Neural progenitor cell (in vitro differentiated cells): Measurements from ENCODE around the gene WLS. TPM values are rescaled to one million over a fixed set of nuclear protein-coding genes. Genes with fewer than 3 reads are reported as not detected.
"Not testable (repeated sequence)": the region's sequence is repeated elsewhere in the genome, so short reads cannot be mapped to it uniquely, and the experiment has no call there.

Experiments used
- DNase-seq: peaks from one replicate; pipeline ENCODE4 v3.0.0-alpha.2; 2016; ENCODE audit warnings: low spot score
- H2AFZ ChIP-seq: fragments of 200-600 bp; sonication (generic); replicated peaks from 2 replicates; pipeline ENCODE4 v1.6.1; 2016; ENCODE audit warnings: antibody characterized with exemption
- H3F3A ChIP-seq: fragments of 200-600 bp; sonication (generic); 2 replicates; pipeline ENCODE4 v1.6.1; 2016; ENCODE audit warnings: antibody characterized with exemption, low read depth
- H3K27ac ChIP-seq: fragments of 200-600 bp; sonication (generic); 2 replicates; pipeline ENCODE4 v1.5.1; 2016; ENCODE audit warnings: mild to moderate bottlenecking
- H3K27me3 ChIP-seq: fragments of 200-600 bp; sonication (generic); 2 replicates; pipeline ENCODE4 v1.6.1; 2016; ENCODE audit warnings: mild to moderate bottlenecking, moderate library complexity
- H3K36me3 ChIP-seq: fragments of 200-600 bp; sonication (generic); 2 replicates; pipeline ENCODE4 v1.5.1; 2016
- H3K4me1 ChIP-seq: fragments of 200-600 bp; sonication (generic); 2 replicates; pipeline ENCODE4 v1.6.1; 2016; ENCODE audit warnings: mixed run types
- H3K4me2 ChIP-seq: fragments of 200-600 bp; sonication (generic); 2 replicates; pipeline ENCODE4 v1.6.1; 2016
- H3K4me3 ChIP-seq: fragments of 200-600 bp; sonication (generic); 2 replicates; pipeline ENCODE4 v1.5.1; 2016
- H3K79me2 ChIP-seq: fragments of 200-600 bp; sonication (generic); 2 replicates; pipeline ENCODE4 v1.6.1; 2016; ENCODE audit warnings: low read depth
- H3K9ac ChIP-seq: fragments of 200-600 bp; sonication (generic); 2 replicates; pipeline ENCODE4 v1.6.1; 2016
- H3K9me3 ChIP-seq: fragments of 200-600 bp; sonication (generic); 2 replicates; pipeline ENCODE4 v1.5.1; 2016; ENCODE audit warnings: low read depth
- H4K20me1 ChIP-seq: fragments of 200-600 bp; sonication (generic); 2 replicates; pipeline ENCODE4 v1.6.1; 2016; ENCODE audit warnings: low read depth
- H3K27ac Mint-ChIP-seq: 3 replicates; pipeline ENCODE4 v1.8.0; 2021; ENCODE audit warnings: mixed read lengths
- H3K27me3 Mint-ChIP-seq: 2 replicates; pipeline ENCODE4 v1.8.0; 2022; ENCODE audit warnings: low read depth, mild to moderate bottlenecking, inconsistent platforms, moderate library complexity, mixed read lengths; ENCODE audit not compliant: insufficient read depth
- H3K36me3 Mint-ChIP-seq: 3 replicates; pipeline ENCODE4 v1.8.0; 2021; ENCODE audit warnings: mixed read lengths
- H3K4me1 Mint-ChIP-seq: 3 replicates; pipeline ENCODE4 v1.8.0; 2021; ENCODE audit warnings: mixed read lengths
- H3K4me3 Mint-ChIP-seq: 3 replicates; pipeline ENCODE4 v1.8.0; 2021; ENCODE audit warnings: mild to moderate bottlenecking, moderate library complexity, mixed read lengths
- H3K9me3 Mint-ChIP-seq: 3 replicates; pipeline ENCODE4 v1.8.0; 2020; ENCODE audit warnings: mixed read lengths
- CTCF ChIP-seq: fragments of 200-600 bp; sonication (generic); IDR thresholded peaks from 2 replicates; pipeline ENCODE4 v1.5.1; 2017; ENCODE audit warnings: antibody characterized with exemption, mild to moderate bottlenecking
- EZH2 ChIP-seq: fragments of 200-600 bp; sonication (generic); IDR thresholded peaks from 2 replicates; pipeline ENCODE4 v1.6.1; 2017; ENCODE audit warnings: antibody characterized with exemption, mild to moderate bottlenecking, moderate library complexity
- EZH2phosphoT487 ChIP-seq: fragments of 200-600 bp; sonication (generic); IDR thresholded peaks from 2 replicates; pipeline ENCODE4 v1.6.1; 2017; ENCODE audit warnings: antibody characterized with exemption
- total RNA-seq: library from RNA; depleted of rRNA; stranded (reverse); fragments of >200 nt; gene quantifications from 2 replicates; pipeline ENCODE4 v1.2.3, GENCODE V29; 2015; ENCODE audit warnings: low replicate concordance

Gene WLS
- total RNA-seq, 1 donor from 2014 or later: 259 TPM

- Histone ChIP-seq H3K4me3 (no peak overlapping the region), H3K4me2 (no peak overlapping the region), H2AFZ (no peak overlapping the region), H4K20me1 (peaks cover 10% of the 10 kb centered on the region), H3K9ac (no peak overlapping the region), H3K36me3 (no peaks in the 10 kb centered on the region), H3K27me3 (no peaks in the 10 kb centered on the region), H3K79me2 (peaks cover 10% of the 10 kb centered on the region), H3K4me1 (no peaks in the 10 kb centered on the region), H3K9me3 (no peaks in the 10 kb centered on the region), H3K27ac (no peak overlapping the region), H3F3A (no peaks in the 10 kb centered on the region)
- peaks cover 5% of the 10 kb centered on the region for H3K27me3 Mint-ChIP-seq
- H3K27ac Mint-ChIP-seq: no peak overlapping the region
- no peak for TF ChIP-seq EZH2phosphoT487
- TF ChIP-seq CTCF: no peak
- TF ChIP-seq EZH2: no peak
- DNase-seq: no peak
- H3K36me3 Mint-ChIP-seq: peaks cover 69% of the 10 kb centered on the region
- H3K9me3 Mint-ChIP-seq: peaks cover 11% of the 10 kb centered on the region
- no peak overlapping the region for H3K4me3 Mint-ChIP-seq
- peaks cover 6% of the 10 kb centered on the region for H3K4me1 Mint-ChIP-seq
Observed at GRCh38 chr1:68164918-68165317, 67.4 kb downstream of the WLS start.

- H3K36me3 ChIP-seq: no peaks in the 10 kb centered on the region
- H3K27ac Mint-ChIP-seq: no peak overlapping the region
- H3K9me3 Mint-ChIP-seq: peaks cover 11% of the 10 kb centered on the region
- peaks cover 6% of the 10 kb centered on the region for H3K4me1 Mint-ChIP-seq
- H3K27me3 Mint-ChIP-seq: peaks cover 4% of the 10 kb centered on the region
- H3K27ac ChIP-seq: no peak overlapping the region
- peaks cover 10% of the 10 kb centered on the region for H3K79me2 ChIP-seq
- DNase-seq: no peak
- no peaks in the 10 kb centered on the region for H3K4me1 ChIP-seq
- H3K4me3 ChIP-seq: no peak overlapping the region
- no peak overlapping the region for H3K4me3 Mint-ChIP-seq
- no peak overlapping the region for H3K4me2 ChIP-seq
- H3F3A ChIP-seq: no peaks in the 10 kb centered on the region
- no peak overlapping the region for H3K9ac ChIP-seq
- no peak overlapping the region for H2AFZ ChIP-seq
- H3K27me3 ChIP-seq: no peaks in the 10 kb centered on the region
- no peaks in the 10 kb centered on the region for H3K9me3 ChIP-seq
- H3K36me3 Mint-ChIP-seq: peaks cover 75% of the 10 kb centered on the region
- TF ChIP-seq EZH2 (no peak), EZH2phosphoT487 (no peak)
- H4K20me1 ChIP-seq: peaks cover 19% of the 10 kb centered on the region
Observed at GRCh38 chr1:68163220-68163619, 69.1 kb downstream of the WLS start.

GRCh38 chr1:68162761-68163160, 69.6 kb downstream of the WLS start:
- no peak overlapping the region for H3K4me2 ChIP-seq
- no peaks in the 10 kb centered on the region for H3K27me3 ChIP-seq
- TF ChIP-seq CTCF: peak; percentile 28
- no peak for TF ChIP-seq EZH2phosphoT487
- no peak for TF ChIP-seq EZH2
- H2AFZ ChIP-seq: no peak overlapping the region
- H3K9ac ChIP-seq: no peak overlapping the region
- no peaks in the 10 kb centered on the region for H3K36me3 ChIP-seq
- no peak for DNase-seq
- H3K4me3 ChIP-seq: no peak overlapping the region
- peaks cover 8% of the 10 kb centered on the region for H3K4me1 Mint-ChIP-seq
- peaks cover 16% of the 10 kb centered on the region for H4K20me1 ChIP-seq
- H3K79me2 ChIP-seq: peaks cover 10% of the 10 kb centered on the region
- peaks cover 4% of the 10 kb centered on the region for H3K27me3 Mint-ChIP-seq
- H3K27ac Mint-ChIP-seq: no peak overlapping the region
- H3K4me3 Mint-ChIP-seq: no peak overlapping the region
- peaks cover 77% of the 10 kb centered on the region for H3K36me3 Mint-ChIP-seq
- peaks cover 4% of the 10 kb centered on the region for H3K4me1 ChIP-seq
- H3K9me3 Mint-ChIP-seq: peaks cover 11% of the 10 kb centered on the region
- H3F3A ChIP-seq: no peaks in the 10 kb centered on the region
- no peak overlapping the region for H3K27ac ChIP-seq
- no peaks in the 10 kb centered on the region for H3K9me3 ChIP-seq

- H3K36me3 ChIP-seq, H3K27me3 Mint-ChIP-seq, H3K79me2 ChIP-seq, H3K27ac Mint-ChIP-seq, H3K4me3 ChIP-seq, H3F3A ChIP-seq, H3K9ac ChIP-seq, H3K27ac ChIP-seq, H2AFZ ChIP-seq, H3K9me3 ChIP-seq, H3K27me3 ChIP-seq, DNase-seq, H3K4me2 ChIP-seq: not testable (repeated sequence)
- Histone ChIP-seq H3K4me1 (peaks cover 15% of the 10 kb centered on the region), H4K20me1 (peaks cover 25% of the 10 kb centered on the region)
- peaks cover 11% of the 10 kb centered on the region for H3K9me3 Mint-ChIP-seq
- H3K36me3 Mint-ChIP-seq: peaks cover 78% of the 10 kb centered on the region
- peak overlapping the region; percentile 65 for H3K4me3 Mint-ChIP-seq
- peaks cover 19% of the 10 kb centered on the region for H3K4me1 Mint-ChIP-seq
Observed at GRCh38 chr1:68161672-68162071, 70.7 kb downstream of the WLS start.

GRCh38 chr1:68160935-68161334, 71.4 kb downstream of the WLS start:
- H3K4me1 Mint-ChIP-seq: peaks cover 25% of the 10 kb centered on the region
- H3K36me3 Mint-ChIP-seq: peaks cover 80% of the 10 kb centered on the region
- H3F3A ChIP-seq, H3K27ac ChIP-seq, H3K4me3 ChIP-seq, H3K9me3 ChIP-seq, DNase-seq, H3K9ac ChIP-seq, H3K27me3 ChIP-seq, H3K27me3 Mint-ChIP-seq, H3K4me3 Mint-ChIP-seq, H3K36me3 ChIP-seq, H3K79me2 ChIP-seq, H2AFZ ChIP-seq, H3K27ac Mint-ChIP-seq, H3K4me2 ChIP-seq: not testable (repeated sequence)
- H3K9me3 Mint-ChIP-seq: peaks cover 11% of the 10 kb centered on the region
- Histone ChIP-seq H3K4me1 (peaks cover 21% of the 10 kb centered on the region), H4K20me1 (peaks cover 25% of the 10 kb centered on the region)
